ENCODE measurements around the gene RGS6.

GRCh38 chr14:72514660-72515025 is 582.4 kb downstream of the RGS6 start:
- TF ChIP-seq CTCF (IDR thresholded peaks at IDR 0.05; ENCODE audit: insufficient read depth, low read depth, low read length) (no peak), EZH2 (IDR thresholded peaks at IDR 0.05; ENCODE audit: insufficient read depth, low read length) (no peak)

Measured in astrocyte (in vitro differentiated cells and primary cell).